Central memory CD8-positive, alpha-beta T cell (primary cell): ENCODE data around the gene GPM6B.

ENCODE experiments used
- ATAC-seq: fragments of 150-1000 bp; cut with Tn5 transposase; replicated peaks from 2 replicates; pipeline ENCODE4 v1.10.0; 2022; ENCODE audit warnings: mild to moderate bottlenecking, moderate FRiP score, moderate number of reproducible peaks; ENCODE audit not compliant: poor library complexity, severe bottlenecking; ENCODE audit errors: extremely low read depth
- DNase-seq, 2 donors: peaks; one replicate each; pipeline ENCODE4 v3.0.0; 2021; ENCODE audit warnings: low spot score in 2 of 2
- H3K27ac Mint-ChIP-seq: one replicate; pipeline ENCODE4 v1.8.0; 2022; ENCODE audit warnings: low read depth, mild to moderate bottlenecking, moderate library complexity, mixed read lengths
- H3K27me3 Mint-ChIP-seq: one replicate; pipeline ENCODE4 v1.8.0; 2022; ENCODE audit warnings: mixed read lengths
- H3K36me3 Mint-ChIP-seq: one replicate; pipeline ENCODE4 v1.8.0; 2022; ENCODE audit warnings: mild to moderate bottlenecking, moderate library complexity, mixed read lengths; ENCODE audit not compliant: insufficient read depth
- H3K4me1 Mint-ChIP-seq: one replicate; pipeline ENCODE4 v1.8.0; 2022; ENCODE audit warnings: mixed read lengths
- H3K4me3 Mint-ChIP-seq: one replicate; pipeline ENCODE4 v1.8.0; 2022; ENCODE audit warnings: mild to moderate bottlenecking, moderate library complexity, mixed read lengths
- H3K9me3 Mint-ChIP-seq: one replicate; pipeline ENCODE4 v1.8.0; 2022; ENCODE audit warnings: mixed read lengths

GPM6B gene

GRCh38 chrX:13808293-13808692 is 8.6 kb downstream of the GPM6B start:
- Mint-ChIP-seq H3K27me3 (peaks cover 27% of the 10 kb centered on the region), H3K9me3 (no peaks in the 10 kb centered on the region), H3K36me3 (no peaks in the 10 kb centered on the region), H3K27ac (no peak overlapping the region), H3K4me1 (no peaks in the 10 kb centered on the region), H3K4me3 (no peak overlapping the region)
- no peak for DNase-seq
- ATAC-seq, result no peak

- Mint-ChIP-seq H3K4me3 (no peak overlapping the region), H3K9me3 (no peaks in the 10 kb centered on the region), H3K27me3 (peaks cover 22% of the 10 kb centered on the region), H3K36me3 (no peaks in the 10 kb centered on the region), H3K4me1 (no peaks in the 10 kb centered on the region), H3K27ac (no peak overlapping the region)
- DNase-seq, result no peak
- ATAC-seq, result no peak
Observed at GRCh38 chrX:13805241-13805640, 11.7 kb downstream of the GPM6B start.

- Mint-ChIP-seq H3K9me3 (no peaks in the 10 kb centered on the region), H3K27ac (no peak overlapping the region), H3K27me3 (peaks cover 22% of the 10 kb centered on the region), H3K4me3 (no peak overlapping the region), H3K36me3 (no peaks in the 10 kb centered on the region), H3K4me1 (no peaks in the 10 kb centered on the region)
- ATAC-seq (no peak), DNase-seq (no peak)
Observed at GRCh38 chrX:13803116-13803515, 13.8 kb downstream of the GPM6B start.

- Mint-ChIP-seq H3K27me3 (peaks cover 3% of the 10 kb centered on the region), H3K27ac (no peak overlapping the region), H3K4me3 (no peak overlapping the region), H3K36me3 (no peaks in the 10 kb centered on the region), H3K4me1 (no peaks in the 10 kb centered on the region), H3K9me3 (no peaks in the 10 kb centered on the region)
- ATAC-seq (no peak), DNase-seq (no peak)
Observed at GRCh38 chrX:13798184-13798583, 18.7 kb downstream of the GPM6B start.

GRCh38 chrX:13797512-13797911 is 19.4 kb downstream of the GPM6B start:
- ATAC-seq, result no peak
- no peak overlapping the region for H3K27ac Mint-ChIP-seq
- no peaks in the 10 kb centered on the region for H3K27me3 Mint-ChIP-seq
- H3K4me3 Mint-ChIP-seq, result no peak overlapping the region
- H3K36me3 Mint-ChIP-seq, result no peaks in the 10 kb centered on the region
- no peaks in the 10 kb centered on the region for H3K4me1 Mint-ChIP-seq
- DNase-seq, result no peak
- H3K9me3 Mint-ChIP-seq, result no peaks in the 10 kb centered on the region

GRCh38 chrX:13794417-13794816 is 22.5 kb downstream of the GPM6B start:
- no peaks in the 10 kb centered on the region for H3K9me3 Mint-ChIP-seq
- no peak overlapping the region for H3K27ac Mint-ChIP-seq
- no peaks in the 10 kb centered on the region for H3K4me1 Mint-ChIP-seq
- H3K36me3 Mint-ChIP-seq, result no peaks in the 10 kb centered on the region
- DNase-seq (no peak), ATAC-seq (no peak)
- no peak overlapping the region for H3K4me3 Mint-ChIP-seq
- no peaks in the 10 kb centered on the region for H3K27me3 Mint-ChIP-seq

GRCh38 chrX:13793897-13794296 is 23.0 kb downstream of the GPM6B start:
- Mint-ChIP-seq H3K27ac (no peak overlapping the region), H3K9me3 (no peaks in the 10 kb centered on the region), H3K4me3 (no peak overlapping the region), H3K4me1 (no peaks in the 10 kb centered on the region), H3K36me3 (no peaks in the 10 kb centered on the region), H3K27me3 (no peaks in the 10 kb centered on the region)
- no peak for ATAC-seq
- DNase-seq, result no peak

GRCh38 chrX:13791559-13791958 is 25.3 kb downstream of the GPM6B start:
- H3K4me1 Mint-ChIP-seq, result no peaks in the 10 kb centered on the region
- no peak overlapping the region for H3K4me3 Mint-ChIP-seq
- no peak overlapping the region for H3K27ac Mint-ChIP-seq
- DNase-seq (no peak), ATAC-seq (no peak)
- H3K36me3 Mint-ChIP-seq, result no peaks in the 10 kb centered on the region
- H3K9me3 Mint-ChIP-seq, result no peaks in the 10 kb centered on the region
- no peaks in the 10 kb centered on the region for H3K27me3 Mint-ChIP-seq

- no peak overlapping the region for H3K27ac Mint-ChIP-seq
- H3K4me3 Mint-ChIP-seq, result no peak overlapping the region
- DNase-seq (no peak), ATAC-seq (no peak)
- no peaks in the 10 kb centered on the region for H3K4me1 Mint-ChIP-seq
- H3K9me3 Mint-ChIP-seq, result no peaks in the 10 kb centered on the region
- H3K36me3 Mint-ChIP-seq, result no peaks in the 10 kb centered on the region
- H3K27me3 Mint-ChIP-seq, result no peaks in the 10 kb centered on the region
Observed at GRCh38 chrX:13791145-13791544, 25.7 kb downstream of the GPM6B start.

GRCh38 chrX:13790206-13791131 is 26.4 kb downstream of the GPM6B start:
- H3K9me3 Mint-ChIP-seq, result no peaks in the 10 kb centered on the region
- DNase-seq, result no peak
- H3K27me3 Mint-ChIP-seq, result no peaks in the 10 kb centered on the region
- no peak overlapping the region for H3K4me3 Mint-ChIP-seq
- H3K4me1 Mint-ChIP-seq, result no peaks in the 10 kb centered on the region
- H3K36me3 Mint-ChIP-seq, result no peaks in the 10 kb centered on the region
- ATAC-seq, result no peak
- no peak overlapping the region for H3K27ac Mint-ChIP-seq

GRCh38 chrX:13786048-13786447 is 30.8 kb downstream of the GPM6B start:
- Mint-ChIP-seq H3K27ac (no peak overlapping the region), H3K4me1 (no peaks in the 10 kb centered on the region), H3K9me3 (no peaks in the 10 kb centered on the region), H3K4me3 (no peak overlapping the region), H3K27me3 (no peaks in the 10 kb centered on the region), H3K36me3 (no peaks in the 10 kb centered on the region)
- DNase-seq (no peak), ATAC-seq (no peak)

GRCh38 chrX:13780868-13781427 is 35.9 kb downstream of the GPM6B start:
- H3K9me3 Mint-ChIP-seq, result no peaks in the 10 kb centered on the region
- peak overlapping the region; percentile 2 for H3K27ac Mint-ChIP-seq
- ATAC-seq (no peak), DNase-seq (no peak)
- peaks cover 1% of the 10 kb centered on the region for H3K36me3 Mint-ChIP-seq
- H3K4me1 Mint-ChIP-seq, result no peaks in the 10 kb centered on the region
- no peaks in the 10 kb centered on the region for H3K27me3 Mint-ChIP-seq
- no peak overlapping the region for H3K4me3 Mint-ChIP-seq

GRCh38 chrX:13778916-13779315 is 38.0 kb downstream of the GPM6B start:
- Mint-ChIP-seq H3K27ac (no peak overlapping the region), H3K36me3 (peaks cover 15% of the 10 kb centered on the region), H3K4me3 (no peak overlapping the region), H3K9me3 (no peaks in the 10 kb centered on the region), H3K4me1 (no peaks in the 10 kb centered on the region), H3K27me3 (no peaks in the 10 kb centered on the region)
- ATAC-seq (no peak), DNase-seq (no peak)
